Karpas-422 (cell line): ENCODE results near the gene CAPZA3. TPM values are rescaled to one million over a fixed set of nuclear protein-coding genes. Genes with fewer than 3 reads are reported as not detected.

ENCODE experiments used
- DNase-seq: peaks from one replicate; pipeline ENCODE4 v3.0.0-alpha.2; 2015
- H2AFZ ChIP-seq: fragments of 200-600 bp; sonication (generic); 2 replicates; pipeline ENCODE4 v1.6.1; 2014; ENCODE audit warnings: antibody characterized with exemption, low read length, mixed read lengths
- H3K27ac ChIP-seq: fragments of 200-600 bp; sonication (generic); 2 replicates; pipeline ENCODE4 v1.5.1; 2014; ENCODE audit warnings: mild to moderate bottlenecking, low read length, moderate library complexity
- H3K27me3 ChIP-seq: fragments of 200-600 bp; sonication (generic); 2 replicates; pipeline ENCODE4 v1.6.1; 2014; ENCODE audit warnings: low read length, mixed read lengths
- H3K36me3 ChIP-seq: fragments of 200-600 bp; sonication (generic); 2 replicates; pipeline ENCODE4 v1.6.1; 2014; ENCODE audit warnings: low read length, mixed read lengths; ENCODE audit not compliant: insufficient read depth
- H3K4me1 ChIP-seq: fragments of 200-600 bp; sonication (generic); 2 replicates; pipeline ENCODE4 v1.6.1; 2014; ENCODE audit warnings: mild to moderate bottlenecking, low read length, mixed read lengths
- H3K4me2 ChIP-seq: fragments of 200-600 bp; sonication (generic); 2 replicates; pipeline ENCODE4 v1.6.1; 2014; ENCODE audit warnings: low read length, low read depth, mild to moderate bottlenecking; ENCODE audit not compliant: poor library complexity, severe bottlenecking
- H3K4me3 ChIP-seq: fragments of 200-600 bp; sonication (generic); 2 replicates; pipeline ENCODE4 v1.5.1; 2014; ENCODE audit warnings: mild to moderate bottlenecking, antibody characterized with exemption, low read length, mixed read lengths
- H3K79me2 ChIP-seq: fragments of 200-600 bp; sonication (generic); 2 replicates; pipeline ENCODE4 v1.6.1; 2014; ENCODE audit warnings: mild to moderate bottlenecking, low read length, mixed read lengths
- H3K9ac ChIP-seq: fragments of 200-600 bp; sonication (generic); 2 replicates; pipeline ENCODE4 v1.6.0; 2014; ENCODE audit warnings: low read length
- H3K9me2 ChIP-seq: fragments of 200-600 bp; sonication (generic), shearing (Covaris generic); replicated peaks from 2 replicates; pipeline ENCODE4 v1.6.0; 2014; ENCODE audit warnings: mild to moderate bottlenecking, low read length, moderate library complexity; ENCODE audit not compliant: insufficient read depth
- H3K9me3 ChIP-seq: fragments of 300-700, 200-600 bp; sonication (generic); 2 replicates; pipeline ENCODE4 v1.6.1; 2014; ENCODE audit warnings: low read length, mixed read lengths
- H4K20me1 ChIP-seq: fragments of 200-600 bp; sonication (generic); 2 replicates; pipeline ENCODE4 v1.6.1; 2014; ENCODE audit warnings: mild to moderate bottlenecking, antibody characterized with exemption, low read length, low read depth; ENCODE audit not compliant: insufficient read depth
- total RNA-seq: library from RNA; depleted of rRNA; stranded (reverse); fragments of >200 nt; shearing (Covaris generic); gene quantifications from 2 replicates; pipeline ENCODE4 v1.2.3, GENCODE V29; 2014; ENCODE audit warnings: low replicate concordance

Gene CAPZA3
- total RNA-seq, 1 experiment from 2014 or later = not detected

GRCh38 chr12:18749386-18749957 lies 11.6 kb downstream of the CAPZA3 start:
- H3K4me3 ChIP-seq = no peak overlapping the region
- H4K20me1 ChIP-seq = no peaks in the 10 kb centered on the region
- H3K79me2 ChIP-seq = no peaks in the 10 kb centered on the region
- H3K36me3 ChIP-seq = no peaks in the 10 kb centered on the region
- H3K27ac ChIP-seq = no peak overlapping the region
- H3K4me2 ChIP-seq = no peak overlapping the region
- no peaks in the 10 kb centered on the region for H3K9me2 ChIP-seq
- no peak for DNase-seq
- H3K9ac ChIP-seq = no peak overlapping the region
- H2AFZ ChIP-seq = no peak overlapping the region
- H3K27me3 ChIP-seq = no peaks in the 10 kb centered on the region
- no peaks in the 10 kb centered on the region for H3K4me1 ChIP-seq
- no peaks in the 10 kb centered on the region for H3K9me3 ChIP-seq

DNA sequence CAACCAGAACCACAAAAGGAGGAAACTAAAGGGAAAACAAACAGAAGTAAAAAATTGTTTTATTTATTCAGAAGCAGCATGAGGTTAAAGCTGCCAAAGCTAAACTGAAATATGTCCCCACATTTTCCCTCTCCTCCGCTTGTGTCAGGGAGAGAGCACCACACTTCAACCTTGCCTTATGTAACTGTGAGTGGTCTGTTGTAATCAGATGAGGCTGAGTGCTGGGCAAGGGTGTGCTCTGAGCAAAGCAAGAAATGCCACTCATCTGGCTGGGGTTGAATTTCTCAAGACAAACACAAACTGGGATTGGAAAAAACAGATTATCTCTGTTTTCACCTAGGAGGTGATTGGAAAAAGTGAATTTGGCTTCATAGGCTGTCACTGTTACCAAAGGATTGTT lies 12.2 kb downstream of the CAPZA3 start:
- DNase-seq = no peak
- Histone ChIP-seq H3K4me3 (no peak overlapping the region), H3K36me3 (no peaks in the 10 kb centered on the region), H3K9ac (no peak overlapping the region), H3K9me3 (no peaks in the 10 kb centered on the region), H3K4me2 (no peak overlapping the region), H2AFZ (no peak overlapping the region), H3K79me2 (no peaks in the 10 kb centered on the region), H3K9me2 (no peaks in the 10 kb centered on the region), H3K27me3 (no peaks in the 10 kb centered on the region), H3K27ac (no peak overlapping the region), H4K20me1 (no peaks in the 10 kb centered on the region), H3K4me1 (no peaks in the 10 kb centered on the region)

GRCh38 chr12:18751866-18752265 lies 13.9 kb downstream of the CAPZA3 start:
- Histone ChIP-seq H3K4me3 (no peak overlapping the region), H3K9me3 (no peaks in the 10 kb centered on the region), H3K27ac (no peak overlapping the region), H3K9ac (no peak overlapping the region), H3K4me1 (no peaks in the 10 kb centered on the region), H3K36me3 (no peaks in the 10 kb centered on the region), H2AFZ (no peak overlapping the region), H3K79me2 (no peaks in the 10 kb centered on the region), H3K9me2 (no peaks in the 10 kb centered on the region), H3K4me2 (no peak overlapping the region), H3K27me3 (no peaks in the 10 kb centered on the region), H4K20me1 (no peaks in the 10 kb centered on the region)
- DNase-seq = no peak

DNA sequence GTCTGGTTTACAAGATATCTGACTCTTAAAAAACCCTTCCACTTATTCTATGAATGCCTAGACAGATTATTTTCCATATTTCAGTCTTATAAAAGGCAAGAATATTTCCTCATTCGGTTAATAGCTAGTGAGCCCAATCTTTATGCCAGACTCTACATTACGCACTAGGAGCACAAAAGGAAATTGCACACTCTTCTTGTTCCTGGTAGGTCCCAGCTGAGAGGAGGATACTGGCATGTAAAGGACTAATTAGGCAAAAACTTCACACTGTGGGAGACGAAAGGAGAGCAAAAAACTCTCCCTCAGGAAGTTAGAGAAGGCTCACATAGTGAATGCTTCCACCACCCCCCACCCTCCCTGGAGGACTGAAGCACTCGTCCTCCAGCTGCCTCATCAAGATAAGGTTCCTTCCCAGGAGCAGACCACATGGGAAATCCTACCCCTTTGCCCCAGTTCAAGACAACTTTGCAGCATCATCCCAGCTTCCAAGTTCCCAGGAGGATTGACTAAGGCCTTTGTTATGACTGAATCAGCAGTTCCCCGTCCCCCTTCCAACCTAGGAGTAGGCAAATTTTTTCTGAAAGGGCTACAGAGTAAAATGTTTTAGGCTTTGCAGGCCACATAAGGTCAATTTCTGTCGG lies 14.5 kb downstream of the CAPZA3 start:
- Histone ChIP-seq H3K4me3 (no peak overlapping the region), H3K9me2 (no peaks in the 10 kb centered on the region), H3K9ac (no peak overlapping the region), H3K9me3 (no peaks in the 10 kb centered on the region), H3K27ac (no peak overlapping the region), H3K4me1 (no peaks in the 10 kb centered on the region), H3K4me2 (no peak overlapping the region), H3K79me2 (no peaks in the 10 kb centered on the region), H3K36me3 (no peaks in the 10 kb centered on the region), H3K27me3 (no peaks in the 10 kb centered on the region), H2AFZ (no peak overlapping the region), H4K20me1 (no peaks in the 10 kb centered on the region)
- DNase-seq = no peak

DNA sequence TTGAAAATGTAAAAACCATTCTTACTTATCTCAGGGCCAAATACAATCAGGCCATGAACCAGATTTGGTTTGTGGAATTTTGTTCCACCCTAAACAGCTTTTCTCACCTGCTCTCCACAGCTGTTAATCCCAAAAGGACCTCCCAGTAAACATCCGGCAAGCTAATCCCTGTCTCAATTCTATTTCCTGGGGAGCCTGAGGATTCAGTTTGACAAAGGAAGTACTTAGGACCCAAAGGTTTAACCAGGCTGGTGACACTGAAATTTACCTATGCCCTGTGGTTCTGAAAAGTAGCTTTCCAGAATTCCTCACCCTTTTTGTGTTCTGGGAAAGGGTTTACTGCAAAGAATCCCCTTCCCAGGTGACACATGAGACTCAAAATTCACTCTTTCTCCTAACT lies 15.0 kb downstream of the CAPZA3 start:
- no peak overlapping the region for H2AFZ ChIP-seq
- H3K9me3 ChIP-seq = no peaks in the 10 kb centered on the region
- no peak overlapping the region for H3K27ac ChIP-seq
- no peak overlapping the region for H3K9ac ChIP-seq
- no peak overlapping the region for H3K4me3 ChIP-seq
- H3K4me1 ChIP-seq = no peaks in the 10 kb centered on the region
- H3K36me3 ChIP-seq = no peaks in the 10 kb centered on the region
- H3K79me2 ChIP-seq = no peaks in the 10 kb centered on the region
- no peaks in the 10 kb centered on the region for H3K9me2 ChIP-seq
- H3K27me3 ChIP-seq = no peaks in the 10 kb centered on the region
- H3K4me2 ChIP-seq = no peak overlapping the region
- no peaks in the 10 kb centered on the region for H4K20me1 ChIP-seq
- no peak for DNase-seq

GRCh38 chr12:18753481-18754123 lies 15.7 kb downstream of the CAPZA3 start:
- no peaks in the 10 kb centered on the region for H3K36me3 ChIP-seq
- no peaks in the 10 kb centered on the region for H3K9me2 ChIP-seq
- H3K9me3 ChIP-seq = no peaks in the 10 kb centered on the region
- H3K4me2 ChIP-seq = no peak overlapping the region
- no peak for DNase-seq
- no peak overlapping the region for H2AFZ ChIP-seq
- no peaks in the 10 kb centered on the region for H3K4me1 ChIP-seq
- no peaks in the 10 kb centered on the region for H4K20me1 ChIP-seq
- no peaks in the 10 kb centered on the region for H3K79me2 ChIP-seq
- no peak overlapping the region for H3K9ac ChIP-seq
- H3K27me3 ChIP-seq = no peaks in the 10 kb centered on the region
- no peak overlapping the region for H3K4me3 ChIP-seq
- H3K27ac ChIP-seq = no peak overlapping the region

- Histone ChIP-seq H3K27ac (no peak overlapping the region), H3K9me3 (no peaks in the 10 kb centered on the region), H3K4me3 (no peak overlapping the region), H3K4me2 (no peak overlapping the region), H3K9ac (no peak overlapping the region), H3K27me3 (no peaks in the 10 kb centered on the region), H4K20me1 (no peaks in the 10 kb centered on the region), H3K36me3 (no peaks in the 10 kb centered on the region), H3K4me1 (no peaks in the 10 kb centered on the region), H2AFZ (no peak overlapping the region), H3K9me2 (no peaks in the 10 kb centered on the region), H3K79me2 (no peaks in the 10 kb centered on the region)
- DNase-seq = no peak
Observed at GRCh38 chr12:18754124-18754707, 16.3 kb downstream of the CAPZA3 start.

GRCh38 chr12:18755341-18755740 lies 17.4 kb downstream of the CAPZA3 start:
- no peaks in the 10 kb centered on the region for H3K9me2 ChIP-seq
- H3K4me3 ChIP-seq = no peak overlapping the region
- no peak for DNase-seq
- H3K4me2 ChIP-seq = no peak overlapping the region
- no peaks in the 10 kb centered on the region for H3K79me2 ChIP-seq
- H3K9ac ChIP-seq = no peak overlapping the region
- no peaks in the 10 kb centered on the region for H3K36me3 ChIP-seq
- no peak overlapping the region for H3K27ac ChIP-seq
- H3K27me3 ChIP-seq = no peaks in the 10 kb centered on the region
- no peaks in the 10 kb centered on the region for H3K9me3 ChIP-seq
- no peaks in the 10 kb centered on the region for H4K20me1 ChIP-seq
- no peak overlapping the region for H2AFZ ChIP-seq
- no peaks in the 10 kb centered on the region for H3K4me1 ChIP-seq
